Stimulated activated CD4-positive, alpha-beta T cell treated with anti-CD3 and anti-CD28 coated beads, TNF-alpha, amount 100 ng/mL, for 1 hour (primary cell): ENCODE measurements around the gene ST8SIA4.

Experiments
- DNase-seq, 3 donors: peaks; one replicate each; pipeline ENCODE4 v3.0.0-alpha.2; 2020; ENCODE audit warnings: low read depth in 3 of 3, low spot score in 1 of 3

Gene ST8SIA4

DNA sequence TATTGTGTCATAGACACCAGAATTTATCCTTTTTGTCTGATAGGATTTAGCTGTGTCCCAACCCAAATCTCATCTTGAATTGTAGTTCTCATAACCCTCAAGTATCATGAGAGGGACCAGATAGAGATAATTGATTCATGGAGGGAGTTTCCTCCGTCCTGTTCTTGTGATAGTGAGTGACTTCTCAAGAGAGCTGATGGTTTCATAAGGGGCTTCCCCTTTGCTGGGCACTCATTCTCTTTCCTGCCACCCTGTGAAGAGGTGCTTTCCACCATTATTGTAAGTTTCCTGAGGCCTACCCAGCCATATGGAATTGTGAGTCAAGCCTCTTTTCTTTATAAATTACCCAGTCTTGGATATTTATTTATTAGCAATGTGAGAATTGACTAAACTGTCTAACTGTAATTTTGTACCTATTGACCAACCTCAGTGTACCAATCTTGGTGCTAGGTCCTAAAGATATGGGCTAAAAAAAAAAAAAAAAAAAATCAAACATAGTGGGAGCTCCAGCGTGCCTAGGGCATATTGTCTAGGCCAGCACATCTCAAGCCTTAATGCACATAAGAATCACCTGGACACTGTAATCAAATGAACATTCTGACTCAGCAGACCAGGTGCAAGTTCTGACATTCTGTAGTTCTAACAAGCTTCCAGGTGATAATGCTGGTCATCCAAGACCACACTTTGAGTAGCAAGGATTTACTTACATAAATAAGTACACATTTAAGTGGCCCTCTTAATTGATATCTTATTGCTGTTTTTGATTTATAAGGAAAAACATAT is 30.5 kb downstream of the ST8SIA4 start:
- DNase-seq: no peak

DNA sequence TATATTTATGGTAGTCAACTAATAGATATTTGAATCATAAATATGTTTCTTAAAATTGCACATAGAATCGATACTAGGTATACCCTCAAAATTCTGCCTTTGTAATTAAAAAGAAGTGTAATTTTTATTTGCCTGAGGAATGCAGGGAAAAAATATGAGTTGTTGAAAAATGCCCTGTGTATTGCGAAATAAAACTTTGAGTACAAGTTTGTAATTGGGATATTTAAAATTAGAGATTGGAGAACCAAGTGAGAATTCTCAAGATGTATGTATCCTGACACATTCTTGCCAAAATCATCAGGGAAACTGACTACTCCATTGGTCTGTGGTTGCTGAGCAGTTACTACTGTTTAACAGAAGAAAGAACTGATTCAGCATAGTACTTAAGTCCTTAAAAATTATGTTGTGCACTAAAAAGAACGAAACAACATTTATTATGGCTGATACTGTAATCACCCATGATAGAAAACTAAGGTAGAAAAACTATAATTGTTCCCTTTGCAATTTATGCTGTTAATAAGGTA is 36.0 kb downstream of the ST8SIA4 start:
- DNase-seq: no peak

DNA sequence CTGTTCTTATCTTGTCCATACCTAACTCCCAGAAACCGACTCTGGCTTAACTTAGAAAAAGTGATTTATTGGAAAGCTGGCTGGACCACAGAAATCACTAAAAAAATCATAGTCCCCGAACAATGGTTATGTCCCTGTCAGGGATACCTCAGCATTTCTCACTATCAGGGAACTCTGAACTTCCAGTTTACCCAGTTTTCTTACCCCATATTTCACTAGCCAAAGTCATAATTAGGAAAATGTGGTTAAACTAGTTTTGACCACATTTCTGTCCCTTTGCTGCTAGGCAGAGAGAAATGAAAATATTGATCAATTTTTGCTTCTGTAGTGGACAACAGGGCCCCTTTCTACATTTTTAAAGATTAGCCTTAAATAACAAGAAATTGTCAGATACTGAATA is 38.2 kb downstream of the ST8SIA4 start:
- DNase-seq: no peak

DNA sequence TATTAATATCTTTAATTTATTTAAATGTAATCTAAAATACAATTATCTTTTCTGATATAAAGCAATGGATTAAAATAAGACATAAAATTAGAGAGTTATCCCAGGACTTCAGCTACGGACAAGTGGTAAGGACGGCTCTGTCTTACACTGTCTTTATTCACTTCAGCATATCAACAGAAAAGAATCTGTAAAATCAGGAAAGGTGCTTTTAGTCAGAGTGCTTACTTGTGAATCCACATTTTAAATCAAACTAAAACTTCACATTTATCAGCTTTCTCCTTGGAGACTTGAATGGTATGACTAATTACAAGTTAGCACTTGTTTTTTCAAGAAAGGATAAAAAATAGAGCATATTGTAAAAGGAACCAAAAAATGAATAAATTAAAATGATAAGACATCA is 39.3 kb downstream of the ST8SIA4 start:
- no peak for DNase-seq

DNA sequence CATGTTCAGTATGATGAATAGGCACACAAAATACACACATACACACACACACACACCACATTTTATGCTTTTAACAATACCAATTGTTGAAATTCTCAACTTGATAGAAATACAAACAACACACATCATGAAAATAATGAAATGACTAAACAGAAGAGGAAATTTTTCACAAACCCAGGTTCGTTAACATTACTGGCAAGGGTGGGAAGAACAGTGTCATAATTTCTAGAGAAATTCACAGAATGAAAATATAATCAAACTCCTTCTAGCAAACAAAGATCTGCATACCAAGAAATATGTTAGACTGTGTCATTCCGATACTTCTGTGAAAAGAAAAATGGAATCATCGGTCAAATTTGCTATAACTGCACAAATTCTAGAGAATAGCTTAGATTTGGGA is 41.9 kb downstream of the ST8SIA4 start:
- DNase-seq: no peak

- DNase-seq: no peak
Observed at GRCh38 chr5:100860407-100860806, 42.7 kb downstream of the ST8SIA4 start.

- no peak for DNase-seq
Observed at GRCh38 chr5:100858987-100859545, 44.0 kb downstream of the ST8SIA4 start.

GRCh38 chr5:100856462-100856861 is 46.6 kb downstream of the ST8SIA4 start:
- DNase-seq: no peak

DNA sequence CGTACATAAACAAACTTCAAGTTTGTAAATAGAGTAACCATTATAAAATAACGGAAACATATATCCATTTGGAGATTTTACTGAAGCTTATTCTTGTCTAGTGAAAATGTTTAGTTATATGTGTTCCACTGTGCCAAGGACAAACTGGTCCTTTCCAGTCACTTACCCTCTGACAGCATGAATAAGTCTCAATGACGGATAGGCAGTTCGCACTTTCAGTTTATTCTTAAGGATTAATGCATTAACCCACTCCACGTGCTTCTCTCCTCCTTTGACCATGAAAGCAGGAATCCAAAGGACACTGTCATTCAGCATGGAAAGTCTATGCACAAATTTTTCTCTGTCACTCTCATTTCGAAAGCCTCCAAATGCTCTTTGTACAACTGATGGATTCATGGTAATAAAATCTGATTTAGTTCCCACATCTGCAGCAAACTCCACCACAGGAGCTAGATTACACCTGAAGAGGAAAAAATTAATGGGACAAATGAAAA is 47.1 kb downstream of the ST8SIA4 start:
- DNase-seq: no peak

DNA sequence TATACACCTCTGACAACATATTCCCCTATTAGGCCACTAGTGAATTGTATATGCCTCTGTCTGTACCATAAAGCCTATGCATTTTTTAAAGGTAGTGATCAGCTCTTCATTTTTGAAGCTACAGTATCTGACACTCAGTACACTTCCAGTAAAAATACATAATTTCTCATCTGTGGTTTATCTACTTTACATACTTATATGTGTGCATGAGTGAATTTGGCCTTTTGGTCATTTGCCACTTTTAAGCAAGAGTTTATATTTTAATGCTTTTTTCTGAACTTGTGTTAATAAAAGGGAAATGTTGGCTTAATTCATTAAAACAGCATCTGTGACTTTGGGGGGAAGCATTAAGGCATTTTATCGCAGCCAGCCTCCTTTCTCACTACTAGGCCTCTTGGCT is 47.8 kb downstream of the ST8SIA4 start:
- DNase-seq: no peak

DNA sequence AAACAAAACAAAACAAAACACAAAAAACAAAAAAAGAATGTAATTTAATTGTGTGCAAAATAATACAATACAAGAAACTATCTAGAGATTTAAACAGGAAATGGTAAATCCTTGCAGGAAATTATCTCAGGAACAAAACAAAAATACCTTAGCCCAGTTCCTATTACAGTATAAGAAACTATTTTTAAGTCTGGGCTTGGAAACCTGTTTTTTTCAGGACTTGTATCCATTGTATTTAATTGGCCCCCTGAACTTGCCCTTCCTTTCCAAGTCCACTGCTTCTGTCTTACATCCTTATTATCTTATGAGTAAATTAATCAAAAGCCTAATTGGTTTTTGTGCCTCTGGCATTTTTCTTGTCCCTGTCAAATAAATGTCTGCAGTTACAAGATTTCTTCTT is 48.5 kb downstream of the ST8SIA4 start:
- no peak for DNase-seq

DNA sequence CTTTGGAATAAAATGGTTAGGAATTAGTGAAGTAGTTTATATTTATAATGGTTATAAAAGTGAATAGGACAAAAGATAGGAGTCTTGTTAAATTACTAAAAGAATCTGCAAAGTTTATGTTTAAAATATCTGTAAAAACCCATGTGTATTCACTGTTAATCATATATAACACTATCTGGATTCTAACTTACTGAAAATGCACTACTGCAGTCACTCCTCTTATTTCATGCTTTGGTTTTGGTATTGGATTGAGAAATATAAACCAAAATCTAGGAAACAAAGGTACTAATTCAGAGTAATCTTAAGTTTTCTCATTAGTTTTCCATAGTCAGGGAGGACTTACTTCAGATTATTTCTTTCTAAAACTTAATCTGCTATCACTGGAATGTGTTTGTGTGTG is 49.5 kb downstream of the ST8SIA4 start:
- DNase-seq: no peak

- no peak for DNase-seq
Observed at GRCh38 chr5:100852988-100853449, 50.1 kb downstream of the ST8SIA4 start.

DNA sequence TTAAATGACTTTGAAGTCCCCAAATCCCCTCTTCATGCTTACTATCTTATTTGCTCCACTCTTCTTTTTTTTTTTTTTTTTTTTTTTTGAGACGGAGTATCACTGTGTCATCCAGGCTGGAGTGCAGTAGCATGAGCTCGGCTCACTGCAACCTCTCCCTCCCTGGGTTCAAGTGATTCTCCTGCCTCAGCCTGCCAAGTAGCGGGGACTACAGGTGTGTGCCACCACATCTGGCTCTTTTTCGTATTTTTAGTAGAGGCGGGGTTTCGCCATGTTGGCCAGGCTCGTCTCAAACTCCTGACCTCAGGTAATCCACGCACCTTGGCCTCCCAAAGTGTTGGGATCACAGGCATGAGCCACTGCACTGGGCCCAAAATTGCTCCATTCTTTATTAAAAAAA is 51.0 kb downstream of the ST8SIA4 start:
- no peak for DNase-seq

- no peak for DNase-seq
Observed at GRCh38 chr5:100846772-100847171, 56.3 kb downstream of the ST8SIA4 start.

DNA sequence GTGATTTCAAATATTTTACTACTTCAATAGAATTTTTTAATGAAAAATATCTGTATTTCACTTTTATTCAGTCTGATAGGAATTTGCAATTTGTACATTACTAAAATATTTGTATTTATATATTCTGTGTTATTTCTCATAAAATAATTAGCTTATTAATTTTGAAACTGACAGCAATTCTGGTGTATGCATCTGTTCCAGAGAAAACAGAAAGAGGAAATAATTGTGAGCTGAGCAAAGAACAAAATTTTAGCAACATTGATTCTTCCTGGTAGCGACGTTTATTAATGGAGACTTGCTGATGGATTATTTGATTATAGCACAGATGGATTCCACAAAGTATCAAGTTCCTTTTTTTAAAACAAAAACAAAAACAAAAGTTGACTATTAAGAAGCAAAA is 61.0 kb downstream of the ST8SIA4 start:
- DNase-seq: no peak

GRCh38 chr5:100841358-100842076 is 61.6 kb downstream of the ST8SIA4 start:
- no peak for DNase-seq

DNA sequence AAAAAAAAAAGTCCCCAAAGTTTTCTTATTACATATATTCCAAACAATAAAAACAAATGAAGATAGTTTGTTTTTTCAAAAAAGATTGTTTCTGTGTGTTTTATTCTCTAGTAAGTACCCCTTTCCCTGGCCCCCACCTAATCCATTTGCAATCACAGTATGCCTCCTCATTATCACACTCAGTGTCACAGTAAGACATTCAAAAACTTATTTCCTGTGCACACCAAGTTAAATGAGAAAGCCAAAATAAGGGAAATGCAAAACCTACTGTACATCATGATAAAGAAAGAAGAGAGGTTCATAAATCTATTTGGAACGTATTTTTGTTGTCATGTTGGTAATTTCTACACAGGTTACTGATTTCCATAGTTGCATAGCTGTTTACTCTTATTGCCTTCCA is 62.3 kb downstream of the ST8SIA4 start:
- DNase-seq: no peak

DNA sequence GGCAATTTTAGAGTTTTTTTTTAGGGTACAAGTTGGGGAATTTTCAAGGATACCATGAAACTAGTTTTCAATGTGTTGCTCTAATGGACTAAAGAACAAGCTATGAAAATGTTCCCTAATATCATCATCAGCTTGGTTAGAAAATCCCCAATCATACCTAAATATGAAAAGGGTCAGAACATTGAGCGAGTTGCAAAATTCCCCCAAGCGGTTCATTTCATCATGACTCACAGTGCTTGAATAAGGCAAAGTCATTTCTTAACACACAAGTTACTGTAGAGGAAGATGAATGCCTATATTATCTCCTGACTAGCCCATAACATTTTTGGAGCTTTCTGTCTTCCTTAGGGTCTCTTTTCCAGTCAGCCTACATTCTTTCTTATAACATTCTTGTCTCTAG is 62.7 kb downstream of the ST8SIA4 start:
- no peak for DNase-seq

DNA sequence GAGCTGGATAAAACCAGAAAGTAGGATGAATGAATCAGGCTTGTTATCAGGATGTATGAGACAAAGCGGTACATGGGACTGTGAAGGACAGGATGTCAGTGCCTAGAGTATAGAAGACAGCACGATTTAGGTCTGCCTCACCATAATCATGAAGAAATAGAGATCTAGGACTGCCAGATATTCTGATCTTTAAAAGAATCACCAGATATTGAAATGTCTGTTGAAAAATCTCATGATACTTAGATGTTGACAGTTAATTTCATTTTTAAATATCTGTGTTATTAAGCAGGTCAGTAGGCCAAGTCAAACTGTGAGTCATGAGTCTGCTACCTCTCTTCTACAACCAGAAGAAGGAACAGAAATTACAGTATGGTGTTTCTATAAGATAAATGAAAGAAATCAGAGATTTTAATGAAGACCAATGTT is 65.0 kb downstream of the ST8SIA4 start:
- no peak for DNase-seq

DNA sequence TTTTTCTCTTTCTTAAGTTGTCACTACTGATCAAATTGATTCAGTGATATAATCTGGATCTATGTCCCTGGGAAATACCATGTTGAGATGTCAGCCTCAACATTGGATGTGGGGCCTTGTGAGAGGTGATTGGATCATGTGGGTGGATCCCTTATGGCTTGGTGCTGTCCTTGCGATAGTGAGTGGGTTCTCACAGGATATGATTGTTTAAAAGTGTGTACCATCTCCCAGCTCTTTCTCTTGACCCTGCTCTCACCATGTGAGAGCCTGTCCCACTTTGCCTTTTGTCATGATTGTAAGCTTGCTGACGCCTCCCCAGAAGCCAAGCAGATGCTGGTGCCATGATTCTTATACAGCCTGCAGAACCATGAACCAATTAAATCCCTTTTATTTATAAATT is 68.6 kb downstream of the ST8SIA4 start:
- DNase-seq: no peak
